ENCODE data around the gene COCH.

The COCH gene

GRCh38 chr14:30842431-30842830 lies 31.9 kb upstream of the COCH start:
- no peak for DNase-seq (ENCODE audit: low spot score)
- in situ Hi-C loops (cut with MboI; ENCODE audit: low sequenced_read_pairs, unreplicated experiment), result no loop called here
- TF ChIP-seq CTCF (IDR thresholded peaks at IDR 0.05; ENCODE audit: borderline replicate concordance, control extremely low read depth, extremely low read depth, insufficient read depth, missing control alignments), result no peak

GRCh38 chr14:30848449-30849240 lies 25.7 kb upstream of the COCH start:
- DNase-seq (ENCODE audit: low spot score), result no peak
- no peak for TF ChIP-seq CTCF (IDR thresholded peaks at IDR 0.05; ENCODE audit: borderline replicate concordance, control extremely low read depth, extremely low read depth, insufficient read depth, missing control alignments)
- in situ Hi-C loops (cut with MboI; ENCODE audit: low sequenced_read_pairs, unreplicated experiment), result no loop called here

GRCh38 chr14:30849354-30849753 lies 25.0 kb upstream of the COCH start:
- no peak for DNase-seq (ENCODE audit: low spot score)
- TF ChIP-seq CTCF (IDR thresholded peaks at IDR 0.05; ENCODE audit: borderline replicate concordance, control extremely low read depth, extremely low read depth, insufficient read depth, missing control alignments), result no peak
- in situ Hi-C loops (cut with MboI; ENCODE audit: low sequenced_read_pairs, unreplicated experiment), result no loop called here

GRCh38 chr14:30849983-30850382 lies 24.4 kb upstream of the COCH start:
- TF ChIP-seq CTCF (IDR thresholded peaks at IDR 0.05; ENCODE audit: borderline replicate concordance, control extremely low read depth, extremely low read depth, insufficient read depth, missing control alignments), result no peak
- in situ Hi-C loops (cut with MboI; ENCODE audit: low sequenced_read_pairs, unreplicated experiment), result no loop called here
- DNase-seq (ENCODE audit: low spot score), result no peak

- no peak for DNase-seq (ENCODE audit: low spot score)
- TF ChIP-seq CTCF (IDR thresholded peaks at IDR 0.05; ENCODE audit: borderline replicate concordance, control extremely low read depth, extremely low read depth, insufficient read depth, missing control alignments), result no peak
- in situ Hi-C loops (cut with MboI; ENCODE audit: low sequenced_read_pairs, unreplicated experiment), result no loop called here
Measured at GRCh38 chr14:30853946-30854345, 20.4 kb upstream of the COCH start.

GRCh38 chr14:30854492-30854891 lies 19.9 kb upstream of the COCH start:
- no peak for DNase-seq (ENCODE audit: low spot score)
- TF ChIP-seq CTCF (IDR thresholded peaks at IDR 0.05; ENCODE audit: borderline replicate concordance, control extremely low read depth, extremely low read depth, insufficient read depth, missing control alignments), result no peak
- in situ Hi-C loops (cut with MboI; ENCODE audit: low sequenced_read_pairs, unreplicated experiment), result no loop called here

Measured in GM13976 (cell line).